Measurements from ENCODE around the gene TPPP3.

TPPP3 gene

GRCh38 chr16:67393111-67393787, at the start of gene TPPP3:
Gene TPPP3, minus strand, starts transcription at chr16:67393498. Its CDS starts 2,387 bp downstream, at chr16:67391111.
- H3K4me3 ChIP-seq (ENCODE audit: low read depth, low read length): peak within 1 kb of the TSS; percentile 45
- TF ChIP-seq, protein P1, sequence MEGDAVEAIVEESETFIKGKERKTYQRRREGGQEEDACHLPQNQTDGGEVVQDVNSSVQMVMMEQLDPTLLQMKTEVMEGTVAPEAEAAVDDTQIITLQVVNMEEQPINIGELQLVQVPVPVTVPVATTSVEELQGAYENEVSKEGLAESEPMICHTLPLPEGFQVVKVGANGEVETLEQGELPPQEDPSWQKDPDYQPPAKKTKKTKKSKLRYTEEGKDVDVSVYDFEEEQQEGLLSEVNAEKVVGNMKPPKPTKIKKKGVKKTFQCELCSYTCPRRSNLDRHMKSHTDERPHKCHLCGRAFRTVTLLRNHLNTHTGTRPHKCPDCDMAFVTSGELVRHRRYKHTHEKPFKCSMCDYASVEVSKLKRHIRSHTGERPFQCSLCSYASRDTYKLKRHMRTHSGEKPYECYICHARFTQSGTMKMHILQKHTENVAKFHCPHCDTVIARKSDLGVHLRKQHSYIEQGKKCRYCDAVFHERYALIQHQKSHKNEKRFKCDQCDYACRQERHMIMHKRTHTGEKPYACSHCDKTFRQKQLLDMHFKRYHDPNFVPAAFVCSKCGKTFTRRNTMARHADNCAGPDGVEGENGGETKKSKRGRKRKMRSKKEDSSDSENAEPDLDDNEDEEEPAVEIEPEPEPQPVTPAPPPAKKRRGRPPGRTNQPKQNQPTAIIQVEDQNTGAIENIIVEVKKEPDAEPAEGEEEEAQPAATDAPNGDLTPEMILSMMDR (IDR thresholded peaks at IDR 0.05; ENCODE audit: low read depth, low read length): peak; percentile 60

- no peak overlapping the region for H3K4me3 ChIP-seq (ENCODE audit: low read depth, low read length)
- TF ChIP-seq, protein P1 (IDR thresholded peaks at IDR 0.05; ENCODE audit: low read depth, low read length): no peak
These were observed 49.4 kb upstream of the TPPP3 start for GRCh38 chr16:67442581-67443255.

- no peak overlapping the region for H3K4me3 ChIP-seq (ENCODE audit: low read depth, low read length)
- TF ChIP-seq, protein P1 (IDR thresholded peaks at IDR 0.05; ENCODE audit: low read depth, low read length): no peak
These were observed 48.6 kb upstream of the TPPP3 start for GRCh38 chr16:67441907-67442306.

DNA sequence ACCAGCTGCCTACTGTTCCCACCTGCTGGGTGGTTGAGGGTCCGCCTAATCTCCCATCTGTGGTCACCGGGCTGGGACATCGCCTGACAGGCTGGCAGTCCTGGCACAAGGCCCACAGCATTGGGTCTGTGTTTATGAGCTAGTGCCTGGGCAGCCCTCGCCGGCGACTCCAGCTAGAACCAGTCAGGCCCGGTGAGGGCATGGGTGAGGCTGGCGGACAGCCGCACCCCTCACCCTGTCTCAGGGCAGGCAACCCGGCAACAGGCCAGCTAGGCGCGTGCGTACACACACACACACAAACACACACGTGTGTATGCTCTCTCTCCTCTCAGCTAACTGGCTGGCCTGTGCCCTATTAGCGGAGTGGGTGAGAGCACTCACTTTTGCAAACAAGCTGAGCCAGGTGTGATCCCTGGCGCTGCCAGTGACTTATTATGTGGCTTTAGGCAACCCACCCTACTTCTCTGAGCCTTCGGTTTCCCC, 48.0 kb upstream of the TPPP3 start:
- H3K4me3 ChIP-seq (ENCODE audit: low read depth, low read length): no peak overlapping the region
- TF ChIP-seq, protein P1 (IDR thresholded peaks at IDR 0.05; ENCODE audit: low read depth, low read length): no peak

GRCh38 chr16:67438824-67439393, 45.6 kb upstream of the TPPP3 start:
- TF ChIP-seq, protein P1 (IDR thresholded peaks at IDR 0.05; ENCODE audit: low read depth, low read length): no peak

DNA sequence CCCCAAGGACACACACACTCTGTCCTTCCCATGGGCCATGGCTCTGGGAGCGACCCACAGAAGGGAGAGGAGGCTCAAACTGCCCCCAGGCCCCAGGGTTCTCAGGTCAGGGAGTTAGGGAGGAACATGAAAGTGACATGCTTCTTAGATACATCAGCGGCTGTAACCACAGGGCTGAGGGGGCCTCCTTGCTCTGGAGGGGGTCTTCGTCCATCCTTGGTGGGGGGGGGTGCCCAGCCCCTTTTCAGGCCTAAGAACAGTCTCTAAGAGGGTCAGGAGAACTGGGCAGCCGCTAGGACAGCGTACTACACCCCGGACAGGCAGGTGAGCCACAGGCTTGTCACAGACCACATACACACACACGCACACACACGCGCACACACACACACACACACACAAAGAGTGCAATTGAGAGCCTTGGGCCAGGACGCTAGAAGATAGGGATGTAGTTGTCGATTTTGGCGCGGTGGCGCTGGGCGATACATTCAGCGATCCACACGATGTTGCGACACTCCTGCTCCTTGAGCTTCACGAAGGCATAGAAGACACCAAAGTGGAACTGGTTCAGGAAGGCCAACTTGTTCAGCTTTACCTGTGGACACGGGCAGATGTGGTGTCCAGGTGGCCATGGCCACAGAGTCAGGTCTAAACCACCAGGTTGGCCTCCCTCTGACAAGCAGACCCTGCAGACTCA, 44.9 kb upstream of the TPPP3 start:
- TF ChIP-seq, protein P1 (IDR thresholded peaks at IDR 0.05; ENCODE audit: low read depth, low read length): no peak
- no peak overlapping the region for H3K4me3 ChIP-seq (ENCODE audit: low read depth, low read length)

More at GRCh38 chr16:67438824-67439393, 45.6 kb upstream of the TPPP3 start:
- H3K4me3 ChIP-seq (ENCODE audit: low read depth, low read length): no peak overlapping the region
